A549 treated with AZD9567 at 1 μM for 4 hours (cell line): ENCODE results near the gene TSPYL1. TPM values are rescaled to one million over a fixed set of nuclear protein-coding genes. Genes with fewer than 3 reads are reported as not detected.

ENCODE experiments used
- total RNA-seq: library from RNA; stranded (reverse); fragments of 200-300 nt; extraction: Qiagen RNA extraction; gene quantifications from 5 replicates; pipeline ENCODE4 v1.2.3, GENCODE V29; 2022; ENCODE audit not compliant: insufficient read depth

Gene TSPYL1
- total RNA-seq = 26.3 to 29.5 TPM (median 28.8 TPM) in 5 replicates

GRCh38 chr6:116279232-116280160, at the start of gene TSPYL1:
Gene TSPYL1, minus strand, starts transcription at chr6:116279930. Its CDS starts 100 bp downstream, at chr6:116279830.

GRCh38 chr6:116253505-116254296, 26.0 kb downstream of the TSPYL1 start, which contains the start of gene TSPYL4:
Gene TSPYL4, minus strand, starts transcription at chr6:116254075. Its CDS starts 67 bp downstream, at chr6:116254008.

Other genes starting within 250 kb of the TSPYL1 start
- 0.70 to 1.0 TPM (median 0.96 TPM) in 5 replicates for gene FRK, start 219.0 kb downstream of the TSPYL1 start, total RNA-seq
- 28.2 to 51.8 TPM (median 30.9 TPM) in 5 replicates for gene NT5DC1, start 179.1 kb downstream of the TSPYL1 start, total RNA-seq
- 0.02 TPM in 1 of 5 replicates, not detected in the others for gene COL10A1, start 153.8 kb downstream of the TSPYL1 start, total RNA-seq
- gene TSPYL4, start 25.9 kb downstream of the TSPYL1 start, total RNA-seq = 1.2 to 3.2 TPM (median 2.9 TPM) in 5 replicates
- 12.0 to 17.0 TPM (median 13.7 TPM) in 5 replicates for gene DSE, start 91.0 kb upstream of the TSPYL1 start, total RNA-seq
- 0.29 TPM in 1 of 5 replicates, not detected in the others for gene CALHM6, start 181.4 kb upstream of the TSPYL1 start, total RNA-seq
- 0.02 to 0.04 TPM (median 0.03 TPM) in 4 of 5 replicates, not detected in the other for gene CALHM5, start 231.7 kb upstream of the TSPYL1 start, total RNA-seq